CD8-positive, alpha-beta memory T cell (primary cell): ENCODE data around the gene CDCA4. TPM values are rescaled to one million over a fixed set of nuclear protein-coding genes. Genes with fewer than 3 reads are reported as not detected.

Experiments used
- CTCF ChIA-PET: fragments of 350-600 bp; sonication (Branson Sonifier 250); formaldehyde crosslinking; loops from one replicate; lab custom pipeline; 2021; ENCODE audit warnings: antibody characterized with exemption; lab: Charles Lee
- POLR2A ChIA-PET: fragments of 350-600 bp; sonication (Branson Sonifier 250); formaldehyde crosslinking; loops from one replicate; lab custom pipeline; 2021; ENCODE audit warnings: antibody characterized with exemption; lab: Charles Lee
- DNase-seq, 5 donors: peaks; one replicate each; pipeline versions ENCODE4 v3.0.0 to v3.0.0-alpha.2; 2020 to 2022; ENCODE audit warnings: mixed read lengths in 1 of 5
- H3K27ac ChIP-seq: one replicate; pipeline ENCODE4 v1.7.0; 2013; ENCODE audit warnings: low read depth, mild to moderate bottlenecking, low read length, moderate library complexity
- H3K27me3 ChIP-seq: 2 replicates; pipeline ENCODE4 v1.7.0; 2013; ENCODE audit warnings: low read length, mild to moderate bottlenecking; ENCODE audit not compliant: insufficient read depth, poor library complexity, severe bottlenecking
- H3K36me3 ChIP-seq: 2 replicates; pipeline ENCODE4 v1.7.0; 2013; ENCODE audit warnings: mild to moderate bottlenecking, low read length, moderate library complexity; ENCODE audit not compliant: insufficient read depth
- H3K4me1 ChIP-seq: 2 replicates; pipeline ENCODE4 v1.7.0; 2013; ENCODE audit warnings: mild to moderate bottlenecking, low read length, moderate library complexity; ENCODE audit not compliant: insufficient read depth
- H3K4me3 ChIP-seq: 2 replicates; pipeline ENCODE4 v1.7.0; 2013; ENCODE audit warnings: mild to moderate bottlenecking, low read length
- H3K9me3 ChIP-seq: 2 replicates; pipeline ENCODE4 v1.7.0; 2013; ENCODE audit warnings: mild to moderate bottlenecking, low read length
- H3K27ac Mint-ChIP-seq, 8 donors: one replicate each; pipeline ENCODE4 v1.8.0; 2020 to 2021; ENCODE audit warnings: mixed read lengths in 8 of 8, mild to moderate bottlenecking in 6 of 8, inconsistent platforms in 3 of 8, moderate library complexity in 3 of 8
- H3K27me3 Mint-ChIP-seq, 2 donors: one replicate each; pipeline ENCODE4 v1.8.0; 2020 to 2021; ENCODE audit warnings: mixed read lengths in 2 of 2, mild to moderate bottlenecking in 1 of 2, moderate library complexity in 1 of 2
- H3K36me3 Mint-ChIP-seq, 3 donors: one replicate each; pipeline ENCODE4 v1.8.0; 2020 to 2021; ENCODE audit warnings: mixed read lengths in 3 of 3, inconsistent platforms in 1 of 3, mild to moderate bottlenecking in 1 of 3
- H3K4me1 Mint-ChIP-seq, 3 donors: one replicate each; pipeline ENCODE4 v1.8.0; 2020 to 2021; ENCODE audit warnings: mixed read lengths in 3 of 3, inconsistent platforms in 1 of 3, mild to moderate bottlenecking in 1 of 3
- H3K4me3 Mint-ChIP-seq, 7 donors: one replicate each; pipeline ENCODE4 v1.8.0; 2020 to 2021; ENCODE audit warnings: mixed read lengths in 7 of 7, mild to moderate bottlenecking in 6 of 7, moderate library complexity in 4 of 7, inconsistent platforms in 2 of 7
- H3K9me3 Mint-ChIP-seq, 5 donors: one replicate each; pipeline ENCODE4 v1.8.0; 2020 to 2022; ENCODE audit warnings: mixed read lengths in 5 of 5, mild to moderate bottlenecking in 3 of 5, moderate library complexity in 2 of 5, inconsistent platforms in 1 of 5
- polyA plus RNA-seq: library from polyadenylated mRNA; unstranded; fragments of 300-500 nt; fragmentation: Illumina TruSeq; gene quantifications from one replicate; pipeline ENCODE4 v1.2.3, GENCODE V29; 2021
- total RNA-seq, 2 experiments: library from RNA; stranded (reverse); gene quantifications; one replicate each; pipeline ENCODE4 v1.2.3, GENCODE V29; 2021

Gene CDCA4
- total and polyA plus RNA-seq, 3 experiments from 2014 or later, result 23.8 to 76.7 (median 73.0) TPM

DNA sequence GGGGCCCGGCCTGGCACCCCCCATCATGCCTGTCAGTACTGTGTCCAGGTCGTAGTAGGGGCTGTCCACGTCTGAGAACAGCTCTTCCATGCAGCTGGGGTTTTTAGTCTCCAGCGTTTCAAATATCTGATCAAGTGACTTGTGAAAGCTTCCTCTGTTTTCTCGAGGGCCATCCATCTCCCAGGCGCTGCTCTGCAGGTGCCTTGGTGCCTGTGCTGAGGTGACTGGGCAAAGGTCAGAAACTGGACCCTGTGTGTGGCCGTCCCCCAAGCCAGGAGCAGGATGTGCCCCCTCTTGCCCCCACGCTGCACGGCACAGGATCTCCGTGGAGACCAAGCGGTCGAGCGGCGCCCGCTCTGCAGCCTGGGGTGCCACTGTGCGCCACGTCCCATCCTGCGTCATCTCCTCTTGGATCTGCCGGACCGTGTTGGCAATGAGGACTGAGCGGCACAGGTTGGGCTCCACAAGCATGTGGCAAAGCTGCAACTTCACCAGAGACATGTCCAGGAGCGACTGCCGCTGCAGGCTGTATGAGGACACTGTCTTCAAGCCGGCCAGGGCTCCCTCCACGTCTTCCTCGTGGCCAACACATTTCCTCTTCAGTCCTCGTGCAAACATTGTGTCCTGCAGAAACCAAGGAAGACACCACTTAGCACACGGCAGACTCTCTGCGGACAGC is 9.4 kb downstream of the CDCA4 start:
- Mint-ChIP-seq H3K9me3 (no peaks in the 10 kb centered on the region), H3K4me3 (no peak overlapping the region), H3K27me3 (no peaks in the 10 kb centered on the region), H3K4me1 (peaks cover 43 to 49% (median 47%) of the 10 kb centered on the region in 3 donors), H3K36me3 (peaks cover 0 to 60% (median 9%) of the 10 kb centered on the region in 3 donors), H3K27ac (peak overlapping the region in 3 of 8 donors; percentile 45 to 76 (median 46))
- H3K27ac ChIP-seq, result no peak overlapping the region
- peaks cover 25% of the 10 kb centered on the region for H3K36me3 ChIP-seq
- CTCF ChIA-PET, result interaction anchor here (1.0 to 1.4 kb wide), 3 partner anchors 8 to 34 kb away, joined by 4 to 5 read pairs (median 5); partner anchors contain the start of gene CDCA4
- POLR2A ChIA-PET, result no interaction called here
- H3K27me3 ChIP-seq, result no peaks in the 10 kb centered on the region
- H3K9me3 ChIP-seq, result no peaks in the 10 kb centered on the region
- no peak overlapping the region for H3K4me3 ChIP-seq
- peaks cover 23% of the 10 kb centered on the region for H3K4me1 ChIP-seq
- no peak for DNase-seq

GRCh38 chr14:105010891-105011291 is 10.0 kb downstream of the CDCA4 start:
- Histone ChIP-seq H3K36me3 (peaks cover 25% of the 10 kb centered on the region), H3K4me3 (no peak overlapping the region), H3K27me3 (no peaks in the 10 kb centered on the region), H3K27ac (no peak overlapping the region), H3K4me1 (peaks cover 20% of the 10 kb centered on the region), H3K9me3 (no peaks in the 10 kb centered on the region)
- Mint-ChIP-seq H3K4me1 (peaks cover 37 to 43% (median 41%) of the 10 kb centered on the region in 3 donors), H3K9me3 (no peaks in the 10 kb centered on the region), H3K27ac (no peak overlapping the region), H3K4me3 (no peak overlapping the region), H3K36me3 (peaks cover 0 to 57% (median 7%) of the 10 kb centered on the region in 3 donors), H3K27me3 (no peaks in the 10 kb centered on the region)
- CTCF ChIA-PET, result interaction anchor here (1.0 to 1.4 kb wide), 2 partner anchors 9 to 11 kb away, joined by 4 to 5 read pairs; partner anchors contain the start of gene CDCA4
- POLR2A ChIA-PET, result interaction anchor here (0.6 kb wide), 1 partner anchor 1666 kb away, joined by 3 read pairs; no protein-coding TSS in a partner anchor
- DNase-seq, result no peak

DNA sequence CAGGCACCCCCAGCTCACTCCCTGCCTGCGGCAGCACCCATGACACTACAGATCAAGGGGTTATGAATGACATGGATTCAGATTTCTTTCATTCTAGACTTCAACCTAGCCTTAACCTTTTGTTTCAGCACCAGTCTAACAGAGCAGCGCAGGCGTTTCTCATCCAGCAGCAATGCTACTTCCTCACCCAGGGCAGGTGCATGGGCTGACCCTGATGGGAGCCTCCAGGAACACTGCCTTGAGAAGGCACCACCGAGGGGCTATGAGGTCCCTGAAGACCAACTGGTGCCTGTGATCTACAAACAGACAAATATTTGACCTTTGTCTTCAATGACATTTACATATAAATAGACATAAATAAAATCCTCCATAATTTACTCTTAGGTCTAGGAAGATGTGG is 10.8 kb downstream of the CDCA4 start:
- DNase-seq, result no peak
- H3K4me1 ChIP-seq, result peaks cover 12% of the 10 kb centered on the region
- H3K36me3 Mint-ChIP-seq, result peaks cover 0 to 55% (median 7%) of the 10 kb centered on the region in 3 donors
- POLR2A ChIA-PET, result no interaction called here
- peaks cover 30 to 36% (median 34%) of the 10 kb centered on the region in 3 donors for H3K4me1 Mint-ChIP-seq
- CTCF ChIA-PET, result interaction anchor here (1.4 kb wide), 1 partner anchor 9 kb away, joined by 5 read pairs; no protein-coding TSS in a partner anchor
- no peaks in the 10 kb centered on the region for H3K27me3 Mint-ChIP-seq
- H3K9me3 Mint-ChIP-seq, result no peaks in the 10 kb centered on the region
- H3K4me3 Mint-ChIP-seq, result no peak overlapping the region
- H3K27ac Mint-ChIP-seq, result peak overlapping the region in 3 of 8 donors; percentile 3 to 60 (median 41)
- no peak overlapping the region for H3K4me3 ChIP-seq
- H3K36me3 ChIP-seq, result peaks cover 25% of the 10 kb centered on the region
- H3K27ac ChIP-seq, result no peak overlapping the region
- no peaks in the 10 kb centered on the region for H3K9me3 ChIP-seq
- H3K27me3 ChIP-seq, result no peaks in the 10 kb centered on the region

DNA sequence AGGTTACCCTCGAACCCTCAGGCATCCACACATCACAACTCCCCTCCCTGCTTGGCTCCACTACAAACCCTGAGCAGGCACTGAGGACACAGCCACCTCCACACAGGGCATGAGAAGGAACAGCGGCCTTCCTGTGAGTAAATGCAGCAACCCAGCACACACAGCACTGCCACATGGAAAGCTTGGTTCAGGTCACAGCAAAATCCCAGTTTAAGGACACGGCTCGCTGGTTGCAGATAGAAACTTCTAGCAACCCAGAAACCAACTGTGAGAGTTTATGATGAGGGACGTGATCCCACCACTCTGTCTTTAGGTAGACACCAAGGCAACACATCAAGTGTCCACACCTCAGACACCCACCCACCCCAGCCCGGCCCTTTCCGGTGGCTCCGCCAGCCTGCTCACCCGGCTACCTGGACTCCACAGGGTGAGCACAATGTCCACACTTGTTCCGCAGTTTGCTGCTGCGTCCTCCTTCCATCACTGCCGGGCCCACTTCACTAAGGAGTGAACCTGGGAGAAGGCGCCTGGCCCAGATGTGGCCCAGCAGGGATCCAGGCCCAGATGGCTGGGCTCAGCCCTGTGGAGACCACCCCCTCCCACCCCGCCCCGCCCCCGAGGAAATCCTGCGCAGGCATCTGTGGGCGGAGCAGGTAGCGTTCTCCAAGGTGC is 13.2 kb downstream of the CDCA4 start:
- Histone ChIP-seq H3K36me3 (peaks cover 25% of the 10 kb centered on the region), H3K9me3 (no peaks in the 10 kb centered on the region), H3K27me3 (no peaks in the 10 kb centered on the region), H3K27ac (no peak overlapping the region), H3K4me3 (no peak overlapping the region), H3K4me1 (no peaks in the 10 kb centered on the region)
- POLR2A ChIA-PET, result no interaction called here
- H3K4me1 Mint-ChIP-seq, result peaks cover 7 to 12% (median 10%) of the 10 kb centered on the region in 3 donors
- no peaks in the 10 kb centered on the region for H3K9me3 Mint-ChIP-seq
- CTCF ChIA-PET, result no interaction called here
- H3K36me3 Mint-ChIP-seq, result peaks cover 0 to 51% (median 7%) of the 10 kb centered on the region in 3 donors
- H3K4me3 Mint-ChIP-seq, result no peak overlapping the region
- DNase-seq, result no peak
- H3K27me3 Mint-ChIP-seq, result no peaks in the 10 kb centered on the region
- peak overlapping the region in 2 of 8 donors; percentile 29 to 57 for H3K27ac Mint-ChIP-seq

- peak overlapping the region in 3 of 8 donors; percentile 36 to 61 (median 57) for H3K27ac Mint-ChIP-seq
- Histone ChIP-seq H3K4me1 (no peaks in the 10 kb centered on the region), H3K27me3 (no peaks in the 10 kb centered on the region), H3K27ac (no peak overlapping the region), H3K36me3 (peaks cover 25% of the 10 kb centered on the region), H3K9me3 (no peaks in the 10 kb centered on the region), H3K4me3 (no peak overlapping the region)
- peaks cover 3 to 5% (median 4%) of the 10 kb centered on the region in 3 donors for H3K4me1 Mint-ChIP-seq
- CTCF ChIA-PET, result interaction anchor here (1.1 to 2.1 kb wide), 2 partner anchors 12 to 13 kb away, joined by 3 to 6 read pairs; no protein-coding TSS in a partner anchor
- H3K27me3 Mint-ChIP-seq, result no peaks in the 10 kb centered on the region
- no peaks in the 10 kb centered on the region for H3K9me3 Mint-ChIP-seq
- DNase-seq, result no peak
- POLR2A ChIA-PET, result no interaction called here
- no peak overlapping the region for H3K4me3 Mint-ChIP-seq
- peaks cover 0 to 44% (median 4%) of the 10 kb centered on the region in 3 donors for H3K36me3 Mint-ChIP-seq
Observed at GRCh38 chr14:105006831-105007592, 13.9 kb downstream of the CDCA4 start.

- Mint-ChIP-seq H3K27ac (peak overlapping the region in 3 of 8 donors; percentile 8 to 61 (median 36)), H3K4me3 (no peak overlapping the region), H3K27me3 (no peaks in the 10 kb centered on the region), H3K4me1 (no peaks in the 10 kb centered on the region), H3K9me3 (no peaks in the 10 kb centered on the region), H3K36me3 (peaks cover 0 to 36% (median 4%) of the 10 kb centered on the region in 3 donors)
- H3K27me3 ChIP-seq, result no peaks in the 10 kb centered on the region
- no peak overlapping the region for H3K4me3 ChIP-seq
- POLR2A ChIA-PET, result no interaction called here
- H3K27ac ChIP-seq, result no peak overlapping the region
- peaks cover 17% of the 10 kb centered on the region for H3K36me3 ChIP-seq
- DNase-seq, result no peak
- H3K4me1 ChIP-seq, result no peaks in the 10 kb centered on the region
- H3K9me3 ChIP-seq, result no peaks in the 10 kb centered on the region
- CTCF ChIA-PET, result interaction anchor here (1.1 to 2.1 kb wide), 2 partner anchors 12 kb away, joined by 3 to 6 read pairs; no protein-coding TSS in a partner anchor
Observed at GRCh38 chr14:105005929-105006830, 14.7 kb downstream of the CDCA4 start.

- H3K36me3 ChIP-seq, result peaks cover 13% of the 10 kb centered on the region
- no peak overlapping the region for H3K4me3 ChIP-seq
- no peak for DNase-seq
- H3K4me1 ChIP-seq, result no peaks in the 10 kb centered on the region
- H3K27ac ChIP-seq, result no peak overlapping the region
- H3K4me3 Mint-ChIP-seq, result no peak overlapping the region
- H3K27me3 Mint-ChIP-seq, result no peaks in the 10 kb centered on the region
- H3K4me1 Mint-ChIP-seq, result no peaks in the 10 kb centered on the region
- ChIA-PET POLR2A (no interaction called here), CTCF (interaction anchor here (2.1 kb wide), 1 partner anchor 11 kb away, joined by 6 read pairs; no protein-coding TSS in a partner anchor)
- H3K9me3 ChIP-seq, result no peaks in the 10 kb centered on the region
- peak overlapping the region in 1 of 8 donors; percentile 3 for H3K27ac Mint-ChIP-seq
- peaks cover 0 to 31% (median 4%) of the 10 kb centered on the region in 3 donors for H3K36me3 Mint-ChIP-seq
- no peaks in the 10 kb centered on the region for H3K27me3 ChIP-seq
- H3K9me3 Mint-ChIP-seq, result no peaks in the 10 kb centered on the region
Observed at GRCh38 chr14:105005329-105005928, 15.5 kb downstream of the CDCA4 start.
